NCI-H2171 (cell line): ENCODE measurements around the gene MEAF6.
"Not testable (repeated sequence)": the region's sequence is repeated elsewhere in the genome, so short reads cannot be mapped to it uniquely, and the experiment has no call there.

Experiments used
- DNase-seq: peaks from one replicate; lab custom pipeline; 2025; lab: John Stamatoyannopoulos, UW

The MEAF6 gene

GRCh38 chr1:37514350-37515184 lies at the start of gene MEAF6:
MEAF6 (minus strand) TSS chr1:37514766; CDS start chr1:37514746, 20 bp downstream.
- peak; percentile 75 for DNase-seq

- no peak for DNase-seq
Observed at GRCh38 chr1:37562984-37563383, 48.4 kb upstream of the MEAF6 start.

DNA sequence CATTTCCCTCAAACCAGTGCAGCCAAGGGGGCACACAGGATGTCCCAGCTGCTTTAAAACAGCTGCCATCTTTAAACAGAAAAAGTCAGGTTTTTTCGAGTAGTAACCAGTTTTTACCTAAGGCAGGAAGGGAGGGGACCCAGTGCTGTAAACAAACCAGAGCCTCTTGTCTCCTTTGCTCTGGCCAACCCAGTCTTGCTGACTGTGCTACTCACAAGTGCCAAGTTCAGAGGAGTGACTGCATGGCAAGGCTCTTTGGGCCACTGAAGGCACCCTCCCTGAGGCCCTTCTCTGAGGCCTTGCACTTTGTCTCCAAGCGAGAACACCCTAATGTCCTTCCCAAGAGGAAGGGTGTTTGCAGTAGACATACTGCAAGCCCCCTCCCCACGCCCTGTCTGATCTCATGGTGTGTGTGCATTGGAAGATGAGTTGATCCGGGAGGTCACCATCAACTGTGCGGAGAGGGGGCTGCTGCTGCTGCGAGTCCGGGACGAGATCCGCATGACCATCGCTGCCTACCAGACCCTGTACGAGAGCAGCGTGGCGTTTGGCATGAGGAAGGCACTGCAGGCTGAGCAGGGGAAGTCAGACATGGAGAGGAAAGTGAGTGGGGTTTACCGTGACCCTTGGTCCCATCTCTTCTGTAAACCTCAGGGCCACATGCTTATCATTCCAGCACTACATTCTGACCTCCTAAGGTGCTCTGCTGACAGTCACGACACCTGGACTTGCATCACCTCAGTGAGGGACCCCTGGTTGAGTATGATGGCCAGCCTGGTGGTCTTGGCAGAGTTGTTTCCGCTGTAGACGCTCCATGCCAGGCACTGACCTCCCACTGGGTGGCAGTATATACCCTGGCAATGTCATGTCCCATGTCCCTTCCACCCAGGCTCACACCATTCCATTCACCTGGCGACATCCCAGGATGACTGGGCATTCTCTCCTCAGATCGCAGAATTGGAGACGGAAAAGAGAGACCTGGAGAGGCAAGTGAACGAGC lies 46.9 kb upstream of the MEAF6 start:
- DNase-seq = no peak

DNA sequence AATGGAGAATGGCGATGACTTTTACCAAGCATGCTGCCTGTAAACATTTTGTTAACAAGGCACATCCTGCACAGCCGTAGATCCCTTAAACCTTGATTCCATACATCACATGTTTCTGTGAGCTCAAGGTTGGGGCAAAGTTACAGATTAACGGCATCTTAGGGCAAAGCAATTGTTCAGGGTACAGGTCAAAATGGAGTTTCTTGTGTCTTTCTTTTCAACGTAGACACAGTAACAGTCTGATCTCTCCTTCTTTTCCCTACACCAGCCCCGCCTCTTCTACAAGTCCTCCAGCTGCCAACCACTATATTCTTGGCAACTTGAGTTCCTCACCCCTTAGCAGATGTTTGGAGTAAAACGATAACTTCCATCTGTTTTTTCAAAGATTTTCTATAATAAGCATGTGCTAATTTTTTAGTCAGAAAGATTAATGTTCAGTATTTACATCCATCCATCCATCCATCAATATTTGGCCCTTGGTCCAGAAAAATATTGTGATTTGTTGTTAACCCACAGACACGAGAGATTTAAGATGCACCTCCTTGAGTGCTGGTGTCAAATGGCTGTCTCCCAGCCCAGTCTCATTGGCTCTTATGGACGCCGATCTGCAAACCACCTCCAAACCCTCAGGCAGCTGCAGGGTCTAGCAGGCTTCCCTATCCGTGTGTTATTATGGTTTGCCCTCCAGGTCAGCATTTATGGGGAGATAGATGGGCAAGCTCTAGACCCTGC lies 46.0 kb upstream of the MEAF6 start:
- DNase-seq = no peak

- DNase-seq = not testable (repeated sequence)
Observed at GRCh38 chr1:37559957-37560379, 45.4 kb upstream of the MEAF6 start.

- DNase-seq = no peak
Observed at GRCh38 chr1:37559080-37559479, 44.5 kb upstream of the MEAF6 start.

GRCh38 chr1:37558411-37558810 lies 43.8 kb upstream of the MEAF6 start:
- DNase-seq = no peak

- no peak for DNase-seq
Observed at GRCh38 chr1:37557402-37557801, 42.8 kb upstream of the MEAF6 start.

DNA sequence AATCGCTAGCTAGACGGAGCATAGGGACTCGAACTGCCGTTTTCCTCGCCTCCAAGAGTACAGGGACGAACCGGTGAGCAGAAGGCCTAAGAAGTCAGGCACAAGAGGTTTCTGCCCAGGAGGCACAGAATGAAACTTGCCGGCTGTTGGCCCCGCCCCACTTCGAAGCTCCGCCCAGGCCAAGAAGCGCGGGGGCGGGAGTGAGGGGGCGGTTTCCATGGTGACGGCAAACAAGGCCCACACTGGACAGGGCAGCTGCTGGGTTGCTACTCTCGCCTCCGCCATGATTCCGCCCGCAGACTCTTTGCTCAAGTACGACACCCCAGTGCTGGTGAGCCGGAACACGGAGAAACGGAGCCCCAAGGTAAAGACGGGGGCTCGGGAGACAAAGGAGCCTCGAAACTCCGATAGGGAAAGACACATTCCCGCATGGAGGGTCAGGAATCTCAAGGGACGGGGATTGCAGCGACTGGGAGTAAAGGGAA lies 42.2 kb upstream of the MEAF6 start, which contains the start of gene DNALI1:
TSS of gene DNALI1 (plus strand) at position 229 of the 485 bp plus-strand sequence. CDS start at position 284, 55 bp downstream.
- no peak for DNase-seq

GRCh38 chr1:37553927-37554808 lies 39.6 kb upstream of the MEAF6 start, which contains the start of gene SNIP1:
SNIP1 (minus strand) TSS chr1:37554293; CDS start chr1:37554229, 64 bp downstream.
- peak; percentile 90 for DNase-seq

GRCh38 chr1:37553598-37553926 lies 39.0 kb upstream of the MEAF6 start:
- DNase-seq = no peak

- DNase-seq = no peak
Observed at GRCh38 chr1:37549341-37549740, 34.8 kb upstream of the MEAF6 start.

DNA sequence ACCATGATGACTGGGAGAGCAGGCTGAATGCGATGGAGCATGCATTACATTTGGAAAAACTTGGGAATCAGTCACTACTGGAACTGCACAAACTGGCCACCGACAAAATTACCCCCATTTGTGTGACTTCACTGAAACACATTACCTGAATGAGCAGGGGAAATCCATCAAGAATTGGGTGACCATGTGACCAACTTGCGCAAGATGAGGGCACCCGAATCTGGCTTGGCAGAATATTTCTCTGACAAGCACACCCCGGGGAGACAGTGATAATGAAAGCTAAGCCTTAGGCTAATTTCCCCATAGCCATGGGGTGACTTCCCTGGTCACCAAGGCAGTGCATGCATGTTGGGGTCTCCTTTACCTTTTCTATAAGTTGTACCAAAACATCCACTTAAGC lies 30.5 kb upstream of the MEAF6 start:
- DNase-seq = no peak

- no peak for DNase-seq
Observed at GRCh38 chr1:37544530-37544929, 30.0 kb upstream of the MEAF6 start.

GRCh38 chr1:37540036-37540785 lies 25.6 kb upstream of the MEAF6 start:
- DNase-seq = no peak

DNA sequence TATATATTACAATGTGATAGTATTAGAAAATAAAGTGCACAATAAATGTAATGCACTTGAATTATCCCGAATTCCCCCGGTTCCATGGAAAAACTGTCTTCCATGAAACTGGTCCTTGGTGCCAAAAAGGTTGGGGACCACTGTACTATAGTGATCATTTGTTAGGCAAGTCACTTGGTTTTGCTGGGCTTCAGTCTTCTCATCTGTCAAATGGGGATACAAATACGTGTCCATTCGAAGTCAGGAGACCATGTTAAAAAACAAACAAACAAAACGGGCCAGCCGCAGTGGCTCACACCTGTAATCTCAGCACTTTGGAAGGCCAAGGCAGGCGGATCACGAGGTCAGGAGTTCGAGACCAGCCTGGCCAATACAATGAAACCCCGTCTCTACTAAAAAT lies 24.6 kb upstream of the MEAF6 start:
- not testable (repeated sequence) for DNase-seq

- no peak for DNase-seq
Observed at GRCh38 chr1:37537378-37537777, 22.8 kb upstream of the MEAF6 start.

GRCh38 chr1:37533317-37534093 lies 18.9 kb upstream of the MEAF6 start:
- no peak for DNase-seq
